Keratinocyte (primary cell): Measurements from ENCODE around the gene ACER3. TPM values are rescaled to one million over a fixed set of nuclear protein-coding genes. Genes with fewer than 3 reads are reported as not detected.

Source experiments
- DNase-seq: peaks from one replicate; pipeline ENCODE4 v3.0.0-alpha.2; 2011; ENCODE audit warnings: low read depth, missing footprints, low spot score
- FAIRE-seq: peaks from 2 replicates; lab custom pipeline; 2011; peaks lifted over from hg19 to GRCh38; lab: Jason Lieb, UNC
- H2AFZ ChIP-seq: 2 replicates; pipeline ENCODE4 v1.6.0; 2012; ENCODE audit warnings: low read length, control low read depth, inconsistent platforms; ENCODE audit not compliant: control insufficient read depth
- H3K27ac ChIP-seq: 2 replicates; pipeline ENCODE4 v1.5.1; 2011; ENCODE audit warnings: low read length; ENCODE audit not compliant: control insufficient read depth, insufficient read depth
- H3K27me3 ChIP-seq: 3 replicates; pipeline ENCODE4 v1.6.0; 2011; ENCODE audit warnings: low read length; ENCODE audit not compliant: control insufficient read depth, insufficient read depth; ENCODE audit errors: extremely low read depth
- H3K36me3 ChIP-seq, 2 experiments: 2 replicates in 1 of 2; 3 replicates in 1 of 2; pipeline ENCODE4 v1.5.1; 2011; ENCODE audit warnings: low read length in 2 of 2, mild to moderate bottlenecking in 1 of 2; ENCODE audit not compliant: control insufficient read depth in 2 of 2, insufficient read depth in 2 of 2; ENCODE audit errors: extremely low read depth in 1 of 2
- H3K4me1 ChIP-seq: 3 replicates; pipeline ENCODE4 v1.5.1; 2011; ENCODE audit warnings: low read length; ENCODE audit not compliant: control insufficient read depth, insufficient read depth; ENCODE audit errors: extremely low read depth
- H3K4me2 ChIP-seq: 3 replicates; pipeline ENCODE4 v1.6.0; 2011; ENCODE audit warnings: low read depth, low read length; ENCODE audit not compliant: control insufficient read depth, insufficient read depth; ENCODE audit errors: extremely low read depth
- H3K4me3 ChIP-seq, 3 experiments: fragments of 200-600 bp in 1 of 3; sonication (generic) in 1 of 3; 2 replicates in 2 of 3; 3 replicates in 1 of 3; pipeline ENCODE4 v1.5.1; 2011 to 2016; ENCODE audit warnings: low read length in 3 of 3, mild to moderate bottlenecking in 3 of 3, control low read depth in 2 of 3, inconsistent platforms in 1 of 3, low read depth in 1 of 3, mixed read lengths in 1 of 3, mixed run types in 1 of 3, moderate library complexity in 1 of 3; ENCODE audit not compliant: control insufficient read depth in 2 of 3, insufficient read depth in 2 of 3; ENCODE audit errors: extremely low read depth in 1 of 3
- H3K79me2 ChIP-seq: 2 replicates; pipeline ENCODE4 v1.6.0; 2012; ENCODE audit warnings: low read length; ENCODE audit not compliant: control insufficient read depth, insufficient read depth
- H3K9ac ChIP-seq: 3 replicates; pipeline ENCODE4 v1.6.0; 2011; ENCODE audit warnings: low read length; ENCODE audit not compliant: control insufficient read depth, insufficient read depth; ENCODE audit errors: extremely low read depth
- H3K9me1 ChIP-seq: 3 replicates; pipeline ENCODE4 v1.6.0; 2011; ENCODE audit warnings: low read length; ENCODE audit not compliant: control insufficient read depth, insufficient read depth; ENCODE audit errors: extremely low read depth
- H3K9me3 ChIP-seq: 2 replicates; pipeline ENCODE4 v1.5.1; 2012; ENCODE audit warnings: low read depth, low read length; ENCODE audit not compliant: control insufficient read depth
- H4K20me1 ChIP-seq: 3 replicates; pipeline ENCODE4 v1.6.0; 2011; ENCODE audit warnings: low read length; ENCODE audit not compliant: control insufficient read depth, insufficient read depth; ENCODE audit errors: extremely low read depth
- CTCF ChIP-seq, 3 experiments: IDR thresholded peaks in 1 of 3; conservative IDR thresholded peaks in 1 of 3; optimal IDR thresholded peaks in 1 of 3; 2 replicates in 2 of 3; 3 replicates in 1 of 3; pipeline versions ENCODE3 to v1.5.1; 2011; ENCODE audit warnings: low read length in 3 of 3, mild to moderate bottlenecking in 3 of 3, moderate library complexity in 2 of 3, control low read depth in 1 of 3, inconsistent platforms in 1 of 3; ENCODE audit not compliant: insufficient read depth in 2 of 3; ENCODE audit errors: extremely low read depth in 1 of 3
- EZH2 ChIP-seq: IDR thresholded peaks from one replicate; pipeline ENCODE4 v1.6.1; 2012; ENCODE audit warnings: inconsistent platforms, mild to moderate bottlenecking, low read length, moderate library complexity
- dilution Hi-C: fragments of 300-500 bp; cut with MboI; formaldehyde crosslinking; loops from one replicate; pipeline ENCODE4 v1.7.0; 2020; ENCODE audit warnings: low sequenced_read_pairs; ENCODE audit not compliant: extremely low pct_ligation_motif_present
- polyA plus RNA-seq, 5 experiments: library from polyadenylated mRNA; depleted of rRNA in 3 of 5; stranded (reverse) in 3 of 5; stranded (forward) in 1 of 5; unstranded in 1 of 5; fragments of >200 nt; gene quantifications; 1 replicate in 1 of 5; 2 replicates in 3 of 5; 3 replicates in 1 of 5; pipeline versions ENCODE4 v1.2.1 to v1.2.3, GENCODE V29; 2011 to 2012; ENCODE audit warnings: missing spikeins in 2 of 5, low read depth in 1 of 5, low replicate concordance in 1 of 5

ACER3 gene
- polyA plus RNA-seq, 1 donor (not counting 4 experiments of a cell fraction or from before 2014, with no cell fraction given): 55.0 TPM

GRCh38 chr11:77049026-77049425, 188.3 kb downstream of the ACER3 start:
- H3K79me2 ChIP-seq: no peaks in the 10 kb centered on the region
- no peak overlapping the region for H3K4me2 ChIP-seq
- H3K4me1 ChIP-seq: peaks cover 13% of the 10 kb centered on the region
- no peak for DNase-seq
- dilution Hi-C loops: no loop called here
- no peaks in the 10 kb centered on the region for H4K20me1 ChIP-seq
- no peak for FAIRE-seq
- H2AFZ ChIP-seq: no peak overlapping the region
- TF ChIP-seq CTCF (optimal IDR thresholded peaks at IDR 0.05 in 1 of 3, IDR thresholded peaks at IDR 0.05 in 1 of 3, conservative IDR thresholded peaks at IDR 0.05 in 1 of 3; ENCODE audit: extremely low read depth in 1 of 3, insufficient read depth in 2 of 3, low read length in 3 of 3) (no peak), EZH2 (no peak)
- no peak overlapping the region for H3K9ac ChIP-seq
- H3K4me3 ChIP-seq: no peak overlapping the region
- no peaks in the 10 kb centered on the region for H3K27me3 ChIP-seq
- H3K9me1 ChIP-seq: no peaks in the 10 kb centered on the region
- H3K36me3 ChIP-seq: no peaks in the 10 kb centered on the region
- H3K27ac ChIP-seq: no peak overlapping the region
- no peaks in the 10 kb centered on the region for H3K9me3 ChIP-seq

GRCh38 chr11:77051511-77051910, 190.8 kb downstream of the ACER3 start:
- Histone ChIP-seq H4K20me1 (no peaks in the 10 kb centered on the region), H3K36me3 (no peaks in the 10 kb centered on the region), H3K9me1 (no peaks in the 10 kb centered on the region), H3K27me3 (no peaks in the 10 kb centered on the region), H3K9me3 (peaks cover 5% of the 10 kb centered on the region), H2AFZ (no peak overlapping the region), H3K9ac (no peak overlapping the region), H3K79me2 (no peaks in the 10 kb centered on the region), H3K4me2 (no peak overlapping the region), H3K4me3 (no peak overlapping the region), H3K4me1 (peaks cover 5% of the 10 kb centered on the region), H3K27ac (no peak overlapping the region)
- TF ChIP-seq CTCF (optimal IDR thresholded peaks at IDR 0.05 in 1 of 3, IDR thresholded peaks at IDR 0.05 in 1 of 3, conservative IDR thresholded peaks at IDR 0.05 in 1 of 3; ENCODE audit: extremely low read depth in 1 of 3, insufficient read depth in 2 of 3, low read length in 3 of 3) (no peak), EZH2 (no peak)
- FAIRE-seq (no peak), DNase-seq (no peak)
- dilution Hi-C loops: no loop called here
